NCI-H1417 treated with DMSO at 0.1 percent for 48 hours (cell line): Measurements from ENCODE around the gene GATA2.

ENCODE experiments used
- DNase-seq: peaks from one replicate; lab custom pipeline; 2025; lab: John Stamatoyannopoulos, UW

GATA2 gene

GRCh38 chr3:128502712-128503111, 9.7 kb upstream of the GATA2 start:
- DNase-seq, result no peak

DNA sequence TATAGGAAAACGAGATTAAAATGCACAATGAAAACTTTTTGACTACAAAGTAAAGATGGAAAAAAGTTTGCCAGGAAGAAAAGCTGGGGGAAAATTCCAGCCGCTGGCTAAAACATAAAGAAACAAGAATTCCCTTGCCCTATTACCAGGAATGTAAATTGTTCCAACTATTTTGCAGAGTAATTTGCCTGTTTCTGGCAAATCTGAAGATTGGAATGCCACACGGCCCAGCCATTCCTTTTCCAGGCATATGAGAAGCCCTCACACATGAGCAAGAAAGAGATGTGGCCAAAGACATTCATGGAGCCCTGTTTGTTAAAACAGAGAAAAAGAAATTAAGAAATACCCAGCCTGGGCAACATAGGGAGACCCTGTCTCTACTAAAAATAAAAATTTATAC, 8.4 kb upstream of the GATA2 start:
- DNase-seq, result no peak

DNA sequence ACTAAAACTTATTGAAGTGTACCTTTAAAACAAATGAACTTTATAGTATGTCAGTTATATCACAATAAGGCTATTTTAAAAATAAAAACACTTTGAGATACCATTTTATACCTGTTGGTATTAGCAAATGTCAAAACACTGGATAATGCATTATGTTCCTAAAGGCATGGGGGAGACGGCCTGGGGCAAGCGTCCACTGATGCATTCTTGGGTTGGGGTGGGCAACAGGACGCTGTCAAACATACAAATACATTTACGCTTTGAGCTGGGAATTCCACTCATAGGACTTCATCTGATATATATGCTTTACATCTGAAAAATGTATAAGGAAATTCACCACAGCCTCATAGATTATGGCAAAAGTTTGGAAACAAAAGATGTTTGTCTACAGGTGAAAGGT, 7.6 kb upstream of the GATA2 start:
- no peak for DNase-seq

DNA sequence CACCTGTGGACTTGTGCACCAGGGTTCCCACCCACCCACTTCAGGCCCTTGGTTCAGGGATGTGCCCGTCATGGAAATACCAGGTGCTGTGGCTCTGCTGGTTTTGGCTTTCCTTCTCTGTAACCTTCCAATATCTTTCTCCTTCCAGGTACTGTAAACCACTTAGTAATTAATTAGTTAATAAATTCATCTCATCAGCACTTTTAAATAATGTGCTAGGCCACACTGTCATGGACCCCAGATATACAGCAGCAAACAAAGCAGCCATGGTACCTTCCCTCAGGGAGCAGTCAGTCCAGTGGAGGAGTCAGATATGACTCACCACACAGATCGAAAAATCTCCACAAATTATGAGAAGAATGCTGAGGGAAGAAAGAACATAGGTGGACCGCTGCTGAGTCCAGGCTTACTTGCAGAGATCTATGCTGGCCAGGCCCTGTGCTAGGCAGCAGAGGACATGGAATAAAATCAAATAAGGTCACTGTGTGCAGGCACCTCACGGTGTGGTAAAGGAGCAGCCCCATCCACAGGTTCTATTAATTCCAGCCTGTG, 6.8 kb upstream of the GATA2 start:
- DNase-seq, result no peak

- peak; percentile 49 for DNase-seq
These were observed 6.0 kb upstream of the GATA2 start for GRCh38 chr3:128498901-128499530.

- DNase-seq, result no peak
These were observed 5.2 kb upstream of the GATA2 start for GRCh38 chr3:128498127-128498626.

- DNase-seq, result peak; percentile 78
These were observed 4.5 kb upstream of the GATA2 start for GRCh38 chr3:128497305-128498126.

DNA sequence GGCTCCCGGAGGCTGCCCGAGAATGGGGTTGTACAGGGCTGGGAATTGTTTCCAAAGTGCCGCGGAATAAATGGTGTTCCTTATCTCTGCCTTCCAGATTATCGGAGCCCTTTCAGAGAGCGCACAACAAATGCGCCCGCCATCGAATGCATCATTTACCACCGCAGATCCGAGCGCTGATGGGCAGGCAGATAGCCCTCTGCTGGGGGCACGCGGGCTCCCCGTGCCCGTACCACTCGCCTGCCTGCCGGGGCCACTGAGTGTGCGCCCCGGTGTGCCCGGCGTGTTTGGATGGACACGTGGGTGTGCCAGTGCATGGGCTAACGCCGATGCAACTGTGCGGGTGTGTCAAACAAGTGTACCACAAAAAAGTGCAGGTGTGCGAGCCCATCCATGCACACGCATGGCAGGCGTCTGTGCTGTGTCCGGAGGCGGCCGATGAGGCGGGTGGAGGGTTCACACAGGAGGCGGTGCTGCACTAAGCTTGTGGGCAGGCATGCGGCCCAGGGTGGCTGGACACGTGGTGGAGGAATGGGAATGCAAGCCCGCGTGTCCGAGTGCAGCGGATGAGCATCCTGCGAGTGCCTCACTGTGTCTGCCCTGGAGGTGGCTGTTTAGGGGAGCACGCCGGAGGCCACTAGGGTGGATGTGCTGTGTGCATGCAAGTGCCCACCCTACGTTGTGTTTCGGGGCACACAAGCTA, 3.8 kb upstream of the GATA2 start:
- DNase-seq, result no peak

DNA sequence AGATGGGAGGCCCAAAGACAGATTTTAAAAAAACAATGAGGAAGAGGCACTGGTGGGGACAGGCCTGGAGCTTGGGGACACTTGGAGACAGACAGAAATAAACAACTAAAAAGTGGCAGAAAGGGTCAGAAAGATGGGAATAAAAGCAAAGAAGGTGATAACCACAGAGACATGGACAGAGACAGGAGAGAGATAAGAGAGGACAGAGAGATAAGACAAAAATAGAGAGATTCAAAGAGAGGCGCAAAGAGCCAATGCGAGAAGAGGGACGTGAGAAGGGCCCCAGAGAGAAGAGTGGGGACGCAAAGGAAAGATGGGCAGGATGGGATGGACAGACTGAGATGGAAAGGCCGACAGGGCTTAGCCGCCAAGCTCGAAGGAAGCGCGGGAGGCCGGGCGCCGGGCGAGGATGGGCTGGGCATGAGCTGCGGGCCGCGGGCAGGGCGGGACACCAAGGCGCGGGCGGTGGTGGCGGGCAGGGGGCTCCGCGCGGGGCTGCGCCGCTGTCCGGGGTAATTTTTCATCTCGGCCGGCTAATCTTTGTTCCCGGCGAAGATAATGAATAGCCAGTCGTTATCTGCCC, 3.1 kb upstream of the GATA2 start:
- no peak for DNase-seq

DNA sequence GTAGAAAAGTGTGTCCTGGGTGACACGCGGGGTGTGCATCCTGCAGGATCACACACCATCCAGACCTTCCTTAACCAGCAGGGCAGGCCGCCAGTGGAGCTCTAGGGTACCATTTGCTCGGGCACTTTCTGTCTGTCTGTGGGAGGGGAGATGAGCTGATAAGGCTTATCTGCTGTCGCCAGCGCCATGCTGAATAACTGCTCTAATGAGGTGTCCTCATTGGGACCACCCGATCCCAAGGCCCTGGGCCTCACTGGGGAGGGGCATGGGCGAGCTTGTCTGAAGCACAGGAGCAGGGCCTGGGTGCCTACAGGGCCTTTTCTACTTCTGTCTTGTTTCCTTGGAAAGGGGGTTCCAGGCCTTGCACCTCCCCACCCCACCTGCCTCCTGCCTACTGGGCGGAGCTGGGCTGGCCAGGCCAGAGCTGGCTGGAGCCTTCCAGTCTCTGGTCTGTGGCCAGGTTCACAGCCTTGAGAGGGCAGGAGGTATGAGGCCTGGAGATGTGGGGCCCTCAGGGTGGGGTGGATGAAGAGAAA, 2.5 kb upstream of the GATA2 start:
- DNase-seq, result no peak

- DNase-seq, result no peak
These were observed 1.3 kb upstream of the GATA2 start for GRCh38 chr3:128494367-128494650.

- no peak for DNase-seq
These were observed 767 bp upstream of the GATA2 start for GRCh38 chr3:128493570-128494366.

- DNase-seq, result no peak
These were observed 895 bp downstream of the GATA2 start for GRCh38 chr3:128491941-128492670.

DNA sequence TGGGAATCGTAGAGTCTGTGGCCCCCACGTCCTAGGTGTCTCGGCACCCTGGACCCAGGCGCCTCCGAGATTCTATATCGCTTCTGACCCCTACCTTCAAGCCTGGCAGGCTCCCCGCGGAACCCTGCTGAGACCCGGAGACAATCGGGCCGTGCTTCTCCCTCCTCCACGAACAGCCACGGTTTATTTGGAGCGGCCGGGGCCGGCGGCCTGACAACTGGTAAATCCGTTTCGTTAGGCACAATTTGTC, 1.4 kb downstream of the GATA2 start:
- DNase-seq, result no peak

DNA sequence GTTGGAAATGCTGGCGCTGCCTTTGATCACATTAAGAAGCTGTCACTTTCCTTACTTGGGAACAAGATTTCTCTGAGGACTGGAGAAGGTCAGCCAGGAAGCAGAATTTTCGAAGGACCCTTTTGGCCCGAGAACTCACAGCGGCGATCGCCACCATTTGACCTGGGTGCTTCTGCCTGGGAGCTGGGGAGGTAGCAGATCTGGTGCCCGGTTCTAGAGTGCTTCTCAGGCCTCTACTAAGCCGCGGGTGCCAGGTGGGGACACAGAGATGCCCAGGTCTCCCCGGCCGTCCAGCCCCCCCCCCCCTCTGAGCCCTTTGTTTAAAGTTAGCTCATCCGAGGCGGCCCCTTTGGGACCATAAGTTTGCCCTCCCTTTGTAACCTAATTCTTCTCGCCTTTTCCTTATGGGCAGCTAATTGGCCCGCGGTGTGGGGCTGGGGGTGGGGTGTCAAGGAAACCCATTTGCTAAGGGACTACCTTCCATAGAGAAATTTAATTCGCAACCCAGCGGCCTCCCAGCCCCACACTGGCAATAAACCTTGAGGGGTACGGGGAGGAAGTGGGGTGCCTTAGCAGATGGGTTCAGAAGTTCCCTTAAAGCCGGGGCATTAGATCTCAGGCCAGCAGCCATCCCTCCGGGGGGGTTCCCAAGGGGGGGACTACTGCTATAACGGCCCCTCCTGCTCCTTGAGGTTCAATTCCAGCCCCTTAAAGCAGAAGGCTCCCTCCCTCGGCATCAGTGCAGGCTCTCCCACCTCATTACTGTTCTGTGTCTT, 1.9 kb downstream of the GATA2 start:
- no peak for DNase-seq

- no peak for DNase-seq
These were observed 2.4 kb downstream of the GATA2 start for GRCh38 chr3:128490650-128490914.

- no peak for DNase-seq
These were observed 2.9 kb downstream of the GATA2 start for GRCh38 chr3:128489927-128490649.

DNA sequence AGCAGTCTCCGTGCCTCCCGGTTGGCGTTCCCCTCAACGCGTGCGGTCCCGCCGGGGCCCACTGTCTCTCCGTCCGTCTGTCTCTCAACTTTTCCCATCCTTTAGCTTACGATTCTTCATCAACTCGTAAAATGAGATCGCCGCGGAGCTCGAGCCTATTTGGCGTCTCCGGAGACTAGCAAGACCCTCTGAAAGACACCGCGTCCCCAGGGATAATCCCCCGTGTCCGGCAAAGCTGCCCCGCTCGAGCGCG, 3.4 kb downstream of the GATA2 start:
- no peak for DNase-seq

GRCh38 chr3:128488991-128489673, 3.9 kb downstream of the GATA2 start:
- DNase-seq, result no peak

GRCh38 chr3:128488636-128488990, 4.4 kb downstream of the GATA2 start:
- DNase-seq, result no peak
